Thymus (tissue), 11 donors: ENCODE results near the gene MAN1A2. TPM values are rescaled to one million over a fixed set of nuclear protein-coding genes. Genes with fewer than 3 reads are reported as not detected.

Experiments
- DNase-seq, 9 donors: peaks; one replicate each; pipeline ENCODE4 v3.0.0-alpha.2; 2013; ENCODE audit warnings: low spot score in 9 of 9, low read depth in 6 of 9, missing footprints in 1 of 9
- H3K27ac ChIP-seq, 2 donors: one replicate each; pipeline ENCODE4 v1.5.1; 2013; ENCODE audit warnings: control low read depth in 1 of 2, low read depth in 1 of 2, low read length in 1 of 2, mild to moderate bottlenecking in 1 of 2, moderate library complexity in 1 of 2
- H3K27me3 ChIP-seq, 2 donors: one replicate each; pipeline ENCODE4 v1.5.1; 2013; ENCODE audit warnings: low read length in 1 of 2; ENCODE audit not compliant: control insufficient read depth in 2 of 2, insufficient read depth in 1 of 2
- H3K36me3 ChIP-seq, 2 donors: one replicate each; pipeline ENCODE4 v1.5.1; 2013; ENCODE audit warnings: low read length in 1 of 2, mild to moderate bottlenecking in 1 of 2, moderate library complexity in 1 of 2; ENCODE audit not compliant: control insufficient read depth in 2 of 2, insufficient read depth in 2 of 2
- H3K4me1 ChIP-seq, 2 donors: one replicate each; pipeline ENCODE4 v1.5.1; 2013; ENCODE audit warnings: low read length in 2 of 2; ENCODE audit not compliant: control insufficient read depth in 2 of 2, insufficient read depth in 2 of 2
- H3K4me3 ChIP-seq, 2 donors: one replicate each; pipeline ENCODE4 v1.5.1; 2013; ENCODE audit warnings: low read length in 2 of 2, control low read depth in 1 of 2, mild to moderate bottlenecking in 1 of 2
- H3K9me3 ChIP-seq, 2 donors: one replicate each; pipeline ENCODE4 v1.5.1; 2013; ENCODE audit warnings: low read length in 1 of 2, mild to moderate bottlenecking in 1 of 2; ENCODE audit not compliant: control insufficient read depth in 2 of 2, insufficient read depth in 1 of 2
- WGBS: extraction: QIAGEN DNeasy Blood & Tissue Kit; methylation state at CpG from one replicate; pipeline ENCODE4 v1.1.7; 2013; 5-methylcytosine and 5-hydroxymethylcytosine counted together
- polyA plus RNA-seq: library from polyadenylated mRNA; stranded (reverse); fragments of 200-250 nt; gene quantifications from one replicate; pipeline ENCODE4 v1.2.3, GENCODE V29; 2013
- total RNA-seq: library from RNA; stranded (reverse); fragments of 120-200 nt; gene quantifications from one replicate; pipeline ENCODE4 v1.2.4, GENCODE V29; 2013
- donor health status: healthy.

MAN1A2 gene
- total and polyA plus RNA-seq, 2 donors, result 10.6 to 26.4 TPM

DNA sequence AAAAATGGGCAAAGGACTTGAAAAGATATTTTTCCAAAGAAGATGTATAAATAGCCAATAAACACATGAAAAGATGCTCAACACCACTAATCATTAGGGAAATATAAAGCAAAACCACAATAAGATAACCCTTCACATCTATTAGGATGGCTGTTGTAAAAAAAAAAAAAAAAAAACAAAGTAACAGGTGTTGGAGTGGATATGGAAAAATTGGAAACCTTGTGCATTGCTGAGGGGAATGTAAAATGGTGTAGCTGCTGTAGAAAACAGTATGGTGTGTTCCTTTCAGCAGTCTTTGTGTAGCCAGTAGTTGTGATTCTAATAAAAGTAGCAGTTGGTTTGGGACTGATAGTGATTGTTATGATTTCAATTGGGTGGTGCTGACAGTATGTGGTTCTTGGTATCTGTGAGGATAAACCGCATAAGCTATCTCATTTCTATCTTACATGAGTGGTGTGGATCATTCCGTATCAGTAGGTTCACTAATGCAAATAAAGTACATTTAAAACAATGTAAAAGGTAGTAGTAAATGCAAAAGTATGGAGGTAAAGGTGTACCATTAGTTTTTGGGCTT lies 19.9 kb downstream of the MAN1A2 start:
- H3K27ac ChIP-seq, result no peak overlapping the region
- H3K9me3 ChIP-seq, result peaks cover 0 to 3% of the 10 kb centered on the region in 2 donors
- no peak overlapping the region for H3K4me3 ChIP-seq
- H3K27me3 ChIP-seq, result no peaks in the 10 kb centered on the region
- over 99% methylated on average over 2 of the region's 2 CpGs for WGBS
- no peaks in the 10 kb centered on the region for H3K36me3 ChIP-seq
- peaks cover 0 to 2% of the 10 kb centered on the region in 2 donors for H3K4me1 ChIP-seq
- DNase-seq, result no peak

DNA sequence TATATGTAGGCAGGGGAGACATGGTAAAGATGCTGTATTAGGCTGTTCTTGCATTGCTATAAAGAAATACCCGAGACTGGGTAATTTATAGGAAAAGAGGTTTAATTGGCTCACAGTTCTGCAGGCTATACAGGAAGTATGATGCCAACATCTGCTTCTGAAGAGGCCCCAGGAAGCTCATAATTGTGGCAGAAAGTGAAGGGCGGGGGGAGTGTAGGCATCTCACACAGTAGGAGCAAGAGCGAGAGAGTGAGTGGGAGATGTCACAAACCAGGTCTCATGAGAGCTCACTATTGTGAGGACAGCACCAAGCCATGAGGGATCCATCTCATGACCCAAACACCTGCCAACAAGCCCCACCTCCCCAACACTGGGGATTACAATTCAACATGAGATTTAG lies 21.1 kb downstream of the MAN1A2 start:
- H3K27me3 ChIP-seq, result no peaks in the 10 kb centered on the region
- no peak overlapping the region for H3K4me3 ChIP-seq
- peaks cover 0 to 3% of the 10 kb centered on the region in 2 donors for H3K9me3 ChIP-seq
- H3K27ac ChIP-seq, result no peak overlapping the region
- peak in 1 of 9 donors; percentile 15 for DNase-seq
- H3K36me3 ChIP-seq, result no peaks in the 10 kb centered on the region
- 87% methylated on average over 3 of the region's 3 CpGs for WGBS
- peaks cover 0 to 2% of the 10 kb centered on the region in 2 donors for H3K4me1 ChIP-seq

DNA sequence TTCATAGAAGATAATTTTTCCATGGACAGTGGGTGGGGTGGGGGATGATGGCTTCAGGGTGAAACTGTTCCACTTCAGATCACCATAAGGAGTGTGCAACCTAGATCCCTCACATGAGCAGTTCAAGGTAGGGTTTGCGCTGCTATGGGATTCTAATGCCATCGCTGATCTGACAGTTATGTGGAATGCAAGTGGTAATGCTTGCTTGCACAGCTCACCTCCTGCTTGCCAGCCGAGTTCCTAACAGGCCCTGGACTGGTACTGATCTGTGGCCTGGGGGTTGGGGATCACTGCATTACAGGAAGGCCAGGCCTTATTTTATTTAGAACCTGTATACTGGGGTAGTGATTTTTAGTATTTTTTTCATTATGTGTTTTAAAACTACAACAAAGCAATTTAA lies 22.0 kb downstream of the MAN1A2 start:
- H3K4me1 ChIP-seq, result peaks cover 0 to 2% of the 10 kb centered on the region in 2 donors
- 99% methylated on average over 3 of the region's 3 CpGs for WGBS
- no peaks in the 10 kb centered on the region for H3K9me3 ChIP-seq
- H3K4me3 ChIP-seq, result no peak overlapping the region
- no peaks in the 10 kb centered on the region for H3K36me3 ChIP-seq
- no peak overlapping the region for H3K27ac ChIP-seq
- DNase-seq, result no peak
- no peaks in the 10 kb centered on the region for H3K27me3 ChIP-seq

- no peaks in the 10 kb centered on the region for H3K36me3 ChIP-seq
- WGBS, result 98% methylated on average over 1 of the region's 1 CpG
- H3K27me3 ChIP-seq, result no peaks in the 10 kb centered on the region
- H3K27ac ChIP-seq, result no peak overlapping the region
- H3K4me3 ChIP-seq, result no peak overlapping the region
- DNase-seq, result no peak
- H3K4me1 ChIP-seq, result peaks cover 0 to 2% of the 10 kb centered on the region in 2 donors
- H3K9me3 ChIP-seq, result no peaks in the 10 kb centered on the region
Measured at GRCh38 chr1:117389779-117390178, 22.5 kb downstream of the MAN1A2 start.

- H3K36me3 ChIP-seq, result no peaks in the 10 kb centered on the region
- H3K4me1 ChIP-seq, result peaks cover 0 to 2% of the 10 kb centered on the region in 2 donors
- WGBS, result 71% methylated on average over 1 of the region's 1 CpG
Measured at GRCh38 chr1:117392771-117393170, 25.5 kb downstream of the MAN1A2 start.

GRCh38 chr1:117396074-117396473 lies 28.8 kb downstream of the MAN1A2 start:
- no peak overlapping the region for H3K27ac ChIP-seq
- H3K27me3 ChIP-seq, result no peaks in the 10 kb centered on the region
- no peaks in the 10 kb centered on the region for H3K4me1 ChIP-seq
- H3K4me3 ChIP-seq, result no peak overlapping the region
- H3K36me3 ChIP-seq, result no peaks in the 10 kb centered on the region
- DNase-seq, result no peak
- no peaks in the 10 kb centered on the region for H3K9me3 ChIP-seq

More at GRCh38 chr1:117392771-117393170, 25.5 kb downstream of the MAN1A2 start:
- DNase-seq, result no peak
- Histone ChIP-seq H3K4me3 (no peak overlapping the region), H3K27me3 (no peaks in the 10 kb centered on the region), H3K9me3 (no peaks in the 10 kb centered on the region), H3K27ac (no peak overlapping the region)

- no peak for DNase-seq
- Histone ChIP-seq H3K36me3 (no peaks in the 10 kb centered on the region), H3K27ac (no peak overlapping the region)
Measured at GRCh38 chr1:117396636-117397035, 29.4 kb downstream of the MAN1A2 start.

DNA sequence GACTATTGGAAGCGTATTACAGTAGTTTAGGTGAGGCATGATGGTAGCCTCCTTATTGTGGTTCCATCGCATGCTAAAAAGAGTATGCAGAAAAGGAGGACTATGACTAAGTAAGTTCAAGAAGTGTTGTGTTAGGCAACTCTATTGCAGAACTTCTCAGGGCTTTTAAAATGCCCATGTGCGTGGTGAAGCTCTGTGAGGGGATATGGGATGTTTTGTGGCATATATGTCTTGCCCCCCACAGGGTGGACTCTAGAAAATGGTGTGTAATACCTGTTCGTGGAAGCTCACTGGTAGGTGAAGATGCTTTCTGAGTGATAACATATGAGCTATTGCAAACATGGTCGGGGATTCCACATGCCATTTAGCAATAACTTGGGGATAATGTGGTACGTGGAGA lies 31.7 kb downstream of the MAN1A2 start:
- 80% methylated on average over 6 of the region's 6 CpGs for WGBS
- no peaks in the 10 kb centered on the region for H3K27me3 ChIP-seq

More at GRCh38 chr1:117396636-117397035, 29.4 kb downstream of the MAN1A2 start:
- H3K4me1 ChIP-seq, result no peaks in the 10 kb centered on the region
- H3K27me3 ChIP-seq, result no peaks in the 10 kb centered on the region
- H3K9me3 ChIP-seq, result no peaks in the 10 kb centered on the region
- H3K4me3 ChIP-seq, result no peak overlapping the region

DNA sequence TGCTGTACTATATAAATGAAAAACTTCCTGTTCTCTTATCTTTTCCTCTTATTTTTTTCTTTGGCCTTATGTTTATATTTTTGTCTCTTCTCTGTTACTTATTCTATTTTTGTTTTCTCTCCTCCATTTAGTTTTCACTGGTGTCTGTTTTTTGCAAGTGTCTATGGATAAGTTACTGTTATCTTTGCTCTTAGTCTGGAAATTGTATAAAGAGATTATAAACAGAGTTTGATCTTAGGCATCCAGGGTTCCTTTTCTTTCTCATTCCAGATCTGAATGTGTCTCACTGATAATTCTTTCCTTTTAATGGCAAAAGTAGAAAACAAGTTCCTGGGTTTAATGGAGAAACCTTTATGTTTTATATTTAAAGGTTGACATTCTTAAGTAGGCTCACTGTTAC lies 34.5 kb downstream of the MAN1A2 start:
- no peak for DNase-seq
- H3K9me3 ChIP-seq, result peaks cover 0 to 1% of the 10 kb centered on the region in 2 donors
- no peak overlapping the region for H3K4me3 ChIP-seq
- no peaks in the 10 kb centered on the region for H3K4me1 ChIP-seq
- H3K27me3 ChIP-seq, result no peaks in the 10 kb centered on the region
- no peak overlapping the region for H3K27ac ChIP-seq
- H3K36me3 ChIP-seq, result peaks cover 0 to 7% of the 10 kb centered on the region in 2 donors

More for the DNA sequence above, 31.7 kb downstream of the MAN1A2 start:
- H3K9me3 ChIP-seq, result peaks cover 0 to 1% of the 10 kb centered on the region in 2 donors
- no peak for DNase-seq
- no peak overlapping the region for H3K4me3 ChIP-seq
- H3K4me1 ChIP-seq, result no peaks in the 10 kb centered on the region
- H3K27ac ChIP-seq, result no peak overlapping the region
- H3K36me3 ChIP-seq, result peaks cover 0 to 7% of the 10 kb centered on the region in 2 donors
